ENCODE results near the gene RIBC2.

- TF ChIP-seq, protein P1, sequence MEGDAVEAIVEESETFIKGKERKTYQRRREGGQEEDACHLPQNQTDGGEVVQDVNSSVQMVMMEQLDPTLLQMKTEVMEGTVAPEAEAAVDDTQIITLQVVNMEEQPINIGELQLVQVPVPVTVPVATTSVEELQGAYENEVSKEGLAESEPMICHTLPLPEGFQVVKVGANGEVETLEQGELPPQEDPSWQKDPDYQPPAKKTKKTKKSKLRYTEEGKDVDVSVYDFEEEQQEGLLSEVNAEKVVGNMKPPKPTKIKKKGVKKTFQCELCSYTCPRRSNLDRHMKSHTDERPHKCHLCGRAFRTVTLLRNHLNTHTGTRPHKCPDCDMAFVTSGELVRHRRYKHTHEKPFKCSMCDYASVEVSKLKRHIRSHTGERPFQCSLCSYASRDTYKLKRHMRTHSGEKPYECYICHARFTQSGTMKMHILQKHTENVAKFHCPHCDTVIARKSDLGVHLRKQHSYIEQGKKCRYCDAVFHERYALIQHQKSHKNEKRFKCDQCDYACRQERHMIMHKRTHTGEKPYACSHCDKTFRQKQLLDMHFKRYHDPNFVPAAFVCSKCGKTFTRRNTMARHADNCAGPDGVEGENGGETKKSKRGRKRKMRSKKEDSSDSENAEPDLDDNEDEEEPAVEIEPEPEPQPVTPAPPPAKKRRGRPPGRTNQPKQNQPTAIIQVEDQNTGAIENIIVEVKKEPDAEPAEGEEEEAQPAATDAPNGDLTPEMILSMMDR (IDR thresholded peaks at IDR 0.05): no peak
- no peak for TF ChIP-seq POLR2AphosphoS5 (IDR thresholded peaks at IDR 0.05)
- no peak for TF ChIP-seq EP300 (IDR thresholded peaks at IDR 0.05; ENCODE audit: low read depth)
- no peak for TF ChIP-seq POLR2A (IDR thresholded peaks at IDR 0.05)
These were observed 24.8 kb downstream of the RIBC2 start for GRCh38 chr22:45438336-45438735.
